ENCODE measurements around the gene KCNC2. TPM values are rescaled to one million over a fixed set of nuclear protein-coding genes. Genes with fewer than 3 reads are reported as not detected.

Gene KCNC2
- total and polyA plus RNA-seq, 9 of the 15 experiments (the other 6 are each of a cell fraction or from before 2014, with no cell fraction given), result not detected

- TF ChIP-seq AFF4 (CRISPR knock-in tag; IDR thresholded peaks at IDR 0.05) (no peak), KHSRP (IDR thresholded peaks at IDR 0.05) (no peak), GTF2F1 (IDR thresholded peaks at IDR 0.05; ENCODE audit: low read depth, low read length) (no peak), KLF10 (CRISPR knock-in tag; IDR thresholded peaks at IDR 0.05) (no peak), ZNF41 (CRISPR knock-in tag; conservative IDR thresholded peaks at IDR 0.05) (no peak), GABPB2 (CRISPR knock-in tag; conservative IDR thresholded peaks at IDR 0.05) (no peak), NCOA6 (IDR thresholded peaks at IDR 0.05) (no peak), LCOR (CRISPR knock-in tag; IDR thresholded peaks at IDR 0.05) (no peak), RBM22 (IDR thresholded peaks at IDR 0.05; ENCODE audit: low read depth, low read length, poor library complexity, severe bottlenecking) (no peak), HMBOX1 (IDR thresholded peaks at IDR 0.05) (no peak), FOXA3 (CRISPR knock-in tag; conservative IDR thresholded peaks at IDR 0.05 in 1 of 2, IDR thresholded peaks at IDR 0.05 in 1 of 2) (no peak), PTRF (tag; IDR thresholded peaks at IDR 0.05) (no peak), E4F1 (CRISPR knock-in tag; IDR thresholded peaks at IDR 0.05; ENCODE audit: borderline replicate concordance) (no peak)
- TF ChIP-seq, protein P1, sequence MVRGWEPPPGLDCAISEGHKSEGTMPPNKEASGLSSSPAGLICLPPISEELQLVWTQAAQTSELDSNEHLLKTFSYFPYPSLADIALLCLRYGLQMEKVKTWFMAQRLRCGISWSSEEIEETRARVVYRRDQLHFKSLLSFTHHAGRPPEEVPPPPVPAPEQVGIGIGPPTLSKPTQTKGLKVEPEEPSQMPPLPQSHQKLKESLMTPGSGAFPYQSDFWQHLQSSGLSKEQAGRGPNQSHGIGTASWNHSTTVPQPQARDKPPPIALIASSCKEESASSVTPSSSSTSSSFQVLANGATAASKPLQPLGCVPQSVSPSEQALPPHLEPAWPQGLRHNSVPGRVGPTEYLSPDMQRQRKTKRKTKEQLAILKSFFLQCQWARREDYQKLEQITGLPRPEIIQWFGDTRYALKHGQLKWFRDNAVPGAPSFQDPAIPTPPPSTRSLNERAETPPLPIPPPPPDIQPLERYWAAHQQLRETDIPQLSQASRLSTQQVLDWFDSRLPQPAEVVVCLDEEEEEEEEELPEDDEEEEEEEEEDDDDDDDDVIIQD (CRISPR knock-in tag; IDR thresholded peaks at IDR 0.05), result no peak
- no TSS peak for BruUV-seq (replicated peaks)
- POLR2A ChIA-PET, result no interaction called here
- DNase-seq (ENCODE audit: extremely low read depth in 1 of 4, low spot score in 3 of 4), result no peak
- intact Hi-C loops (cut with micrococcal nuclease), result no loop called here
- no peak overlapping the region for H2AFZ ChIP-seq (ENCODE audit: low read depth, low read length)
- H3K9me3 ChIP-seq (replicated peaks; ENCODE audit: control insufficient read depth, insufficient read depth, low read depth, low read length), result no peaks in the 10 kb centered on the region
- no peak for ATAC-seq
- no peak overlapping the region for H3K27ac ChIP-seq (ENCODE audit: extremely low read depth, low read depth, low read length)
- H3K4me1 ChIP-seq (replicated peaks in 1 of 2; ENCODE audit: control insufficient read depth in 2 of 2, insufficient read depth in 2 of 2, low read length in 2 of 2), result no peaks in the 10 kb centered on the region
- CTCF ChIA-PET (ENCODE audit: low intra/inter-chr PET ratio), result no interaction called here
- H3K4me3 ChIP-seq, result no peak overlapping the region
- H3K4me2 ChIP-seq (ENCODE audit: insufficient read depth, low read length), result no peak overlapping the region
- H3K9ac ChIP-seq (ENCODE audit: insufficient read depth in 1 of 2, low read depth in 2 of 2, low read length in 2 of 2), result no peak overlapping the region
- FAIRE-seq, result no peak
- no peaks in the 10 kb centered on the region for H3K36me3 ChIP-seq (ENCODE audit: control insufficient read depth, insufficient read depth, low read length)
- H4K20me1 ChIP-seq (replicated peaks; ENCODE audit: control insufficient read depth, insufficient read depth, low read length), result no peaks in the 10 kb centered on the region
- no peaks in the 10 kb centered on the region for H3K27me3 ChIP-seq (ENCODE audit: control insufficient read depth in 2 of 2, insufficient read depth in 2 of 2, low read length in 2 of 2)
- no peaks in the 10 kb centered on the region for H3K9me1 ChIP-seq (ENCODE audit: control insufficient read depth, insufficient read depth, low read length)
- in situ Hi-C loops (cut with MboI), result no loop called here
- H3K79me2 ChIP-seq (ENCODE audit: control insufficient read depth, insufficient read depth, low read length), result no peaks in the 10 kb centered on the region
Measured at GRCh38 chr12:75196865-75197264, 12.8 kb downstream of the KCNC2 start.
